ENCODE data around the gene ITGA8.
"Not testable (repeated sequence)": the region's sequence is repeated elsewhere in the genome, so short reads cannot be mapped to it uniquely, and the experiment has no call there.

The ITGA8 gene

DNA sequence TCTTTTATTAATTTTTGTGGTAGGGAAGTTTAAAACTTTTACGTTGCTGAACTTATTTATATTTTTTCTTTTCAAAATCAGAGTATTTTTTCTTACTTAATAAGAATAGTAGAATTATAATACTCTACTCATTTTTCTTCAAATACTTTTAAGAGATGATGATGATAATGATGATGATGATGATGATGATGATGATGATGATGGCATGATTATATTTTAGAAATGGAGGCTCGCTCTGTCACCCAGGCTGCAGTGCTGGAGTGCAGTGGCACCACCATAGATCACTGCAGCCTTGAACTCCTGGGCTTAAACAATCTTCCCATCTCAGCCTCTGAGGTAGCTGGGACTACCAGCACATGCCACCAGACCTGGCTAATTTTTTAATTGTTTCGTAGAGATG lies 230.3 kb downstream of the ITGA8 start:
- DNase-seq, result no peak

DNA sequence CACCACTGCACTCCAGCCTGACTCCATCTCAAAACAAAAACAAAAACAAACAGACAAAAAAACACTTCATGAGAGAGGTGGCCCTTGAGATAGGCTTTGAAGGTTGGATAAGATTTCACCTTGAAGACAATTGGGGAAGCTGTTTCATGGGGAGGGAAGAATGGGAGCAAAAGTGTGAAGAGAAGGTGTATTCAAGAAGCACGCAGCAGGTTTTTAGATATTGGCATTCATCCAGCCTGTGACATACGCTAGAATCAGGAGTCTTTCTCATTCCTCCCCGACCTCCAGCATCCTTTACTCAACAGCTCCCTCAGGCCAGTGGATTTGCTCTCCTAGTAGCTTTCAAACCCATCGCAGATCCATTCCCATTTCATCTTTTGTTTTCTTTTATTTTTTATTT lies 232.3 kb downstream of the ITGA8 start:
- no peak for DNase-seq

DNA sequence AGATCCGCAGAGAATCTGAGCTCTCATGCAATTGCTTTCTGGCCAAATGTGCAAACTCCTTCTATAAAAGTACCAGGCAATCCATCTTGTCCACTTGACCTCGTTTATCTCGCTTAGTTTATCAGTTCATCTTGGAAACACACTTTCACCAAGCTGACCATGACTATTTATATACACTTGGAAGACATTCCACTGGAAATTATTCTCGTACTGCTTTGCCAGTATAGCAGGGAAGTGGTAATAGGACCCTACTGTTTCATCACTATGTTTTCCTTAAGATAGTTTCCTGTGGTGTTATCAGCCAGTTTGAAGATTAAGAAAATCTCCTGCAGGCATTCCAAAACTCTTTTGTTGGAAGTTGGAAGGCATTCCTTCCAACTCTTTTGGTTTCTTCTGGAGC lies 233.3 kb downstream of the ITGA8 start:
- DNase-seq, result no peak

DNA sequence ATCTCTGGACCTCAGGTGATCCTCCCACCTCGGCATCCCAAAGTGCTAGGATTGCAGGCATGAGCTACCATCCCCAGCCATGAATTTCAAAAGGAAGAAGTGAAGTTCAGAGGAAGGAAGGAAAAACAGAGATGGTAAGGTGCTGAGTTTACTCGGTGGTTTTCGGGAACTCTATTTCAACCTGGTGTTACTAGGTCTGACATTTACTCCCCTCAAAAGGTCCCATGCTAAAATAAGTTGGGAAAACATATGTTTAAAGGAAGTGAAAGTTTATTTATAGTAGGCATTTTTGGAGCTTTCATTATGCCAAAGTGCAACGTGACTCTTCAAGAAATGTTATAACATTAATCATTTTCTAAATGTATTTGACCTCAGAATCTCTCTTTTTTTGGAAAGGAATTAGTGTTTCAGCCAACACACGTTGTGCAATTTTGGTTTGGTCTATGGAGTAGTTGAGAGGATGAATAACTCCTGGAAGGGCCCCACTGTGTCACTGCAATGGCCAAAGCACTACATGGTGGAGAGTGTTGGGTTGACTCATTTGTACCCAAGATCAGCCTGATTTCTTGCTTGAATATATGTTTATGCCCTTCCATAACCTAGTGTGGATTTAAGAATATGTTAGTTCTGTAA lies 233.9 kb downstream of the ITGA8 start:
- no peak for DNase-seq

GRCh38 chr10:15485027-15485426 lies 234.7 kb downstream of the ITGA8 start:
- no peak for DNase-seq

GRCh38 chr10:15484128-15484527 lies 235.6 kb downstream of the ITGA8 start:
- no peak for DNase-seq

GRCh38 chr10:15483215-15484075 lies 236.3 kb downstream of the ITGA8 start:
- no peak for DNase-seq

DNA sequence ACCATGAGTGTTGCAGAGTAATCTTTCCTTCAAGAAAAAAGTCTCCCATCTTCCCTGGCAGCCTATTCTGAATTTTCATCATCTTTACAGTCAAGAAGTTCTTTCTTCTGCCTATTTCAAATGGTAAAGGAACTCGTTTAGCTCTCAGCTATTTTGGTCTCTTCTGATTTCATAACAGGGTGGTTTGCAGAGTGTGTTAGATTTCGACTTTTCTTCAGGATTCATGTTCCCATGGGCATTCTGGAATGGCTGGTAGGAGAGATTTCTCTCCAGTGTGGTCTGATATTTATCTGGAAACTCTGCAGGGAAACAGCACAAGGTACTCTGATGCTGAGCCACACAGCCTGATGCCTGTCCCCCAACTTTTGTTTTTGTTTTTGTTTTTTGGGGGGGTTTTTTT lies 237.6 kb downstream of the ITGA8 start:
- DNase-seq, result no peak

DNA sequence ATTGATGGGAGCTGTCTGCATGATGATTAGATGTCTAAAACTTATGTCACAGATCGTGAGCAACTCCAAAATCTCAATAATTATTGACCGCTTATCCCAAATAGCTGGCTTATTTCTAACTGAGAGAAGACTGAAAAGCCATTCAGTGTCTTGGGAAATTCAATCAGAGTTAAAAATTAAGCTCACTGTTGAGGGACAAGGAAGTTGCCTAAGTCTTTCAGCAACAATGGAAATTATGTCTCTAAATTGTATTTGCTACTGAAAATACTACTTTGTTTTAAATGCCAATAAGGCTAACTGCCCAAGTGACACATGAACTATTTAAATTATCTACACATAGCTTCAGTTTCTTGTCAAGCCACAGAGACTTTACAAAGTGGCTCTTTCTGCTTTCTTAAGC lies 240.8 kb downstream of the ITGA8 start:
- DNase-seq, result no peak

- no peak for DNase-seq
Observed at GRCh38 chr10:15478429-15478828, 241.3 kb downstream of the ITGA8 start.

DNA sequence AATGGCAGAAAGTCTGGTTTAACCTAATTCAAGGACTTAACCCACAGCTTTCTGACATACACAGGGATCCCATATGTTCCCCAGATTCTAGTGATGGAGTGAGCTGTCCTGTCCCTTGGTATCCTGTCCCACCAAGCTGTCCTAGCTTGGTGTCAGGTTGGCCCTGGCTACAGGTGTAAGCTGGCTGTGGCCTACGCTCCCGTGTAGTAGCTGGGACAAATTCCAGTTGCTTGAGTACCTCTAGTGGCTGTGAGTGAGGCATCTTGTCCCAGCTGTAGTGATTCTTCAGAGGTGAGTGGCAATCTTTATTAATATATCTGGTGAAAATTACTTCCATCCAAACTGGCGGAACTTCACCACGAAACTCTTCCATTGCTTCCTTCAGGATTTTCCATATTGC lies 243.4 kb downstream of the ITGA8 start:
- no peak for DNase-seq

- not testable (repeated sequence) for DNase-seq
Observed at GRCh38 chr10:15475439-15475838, 244.3 kb downstream of the ITGA8 start.

- DNase-seq, result no peak
Observed at GRCh38 chr10:15474671-15475070, 245.1 kb downstream of the ITGA8 start.

DNA sequence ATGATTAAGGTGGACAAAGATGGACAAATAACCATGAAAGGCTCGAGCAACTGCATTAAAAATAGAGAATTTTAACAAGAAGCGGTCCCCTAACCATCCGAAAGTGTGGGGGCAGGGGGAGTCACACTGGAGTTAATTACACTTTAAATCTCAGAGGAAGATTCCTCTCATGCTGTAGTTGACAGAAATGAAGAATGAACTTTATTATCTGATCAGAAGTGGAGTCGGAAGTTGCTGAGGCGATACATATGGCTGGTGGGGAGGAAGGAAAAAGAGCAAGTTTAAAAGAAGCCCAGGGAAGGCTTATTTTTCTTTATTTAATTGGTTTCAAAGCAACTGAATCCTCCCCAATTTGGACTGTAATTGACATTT lies 246.3 kb downstream of the ITGA8 start:
- DNase-seq, result no peak

- DNase-seq, result no peak
Observed at GRCh38 chr10:15472431-15473395, 247.0 kb downstream of the ITGA8 start.

DNA sequence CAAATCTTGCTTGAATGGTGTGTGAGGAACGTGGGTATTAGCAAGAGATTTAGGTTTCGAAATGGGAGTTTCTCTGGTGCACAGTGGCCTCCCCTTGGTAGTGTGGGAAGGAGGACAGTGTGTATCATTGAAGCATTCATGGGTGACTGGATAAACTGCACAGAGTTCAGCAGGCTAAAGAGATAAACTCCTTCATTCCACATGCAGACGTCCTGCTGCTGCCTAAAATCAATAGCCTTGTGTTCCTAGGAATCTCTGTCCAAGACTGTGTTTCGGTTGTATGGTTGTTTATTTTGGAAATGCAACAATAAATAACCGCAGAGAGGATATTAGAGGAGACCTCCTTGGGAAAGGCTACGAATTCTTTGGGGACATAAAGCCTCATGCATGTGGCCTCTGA lies 247.7 kb downstream of the ITGA8 start:
- no peak for DNase-seq

DNA sequence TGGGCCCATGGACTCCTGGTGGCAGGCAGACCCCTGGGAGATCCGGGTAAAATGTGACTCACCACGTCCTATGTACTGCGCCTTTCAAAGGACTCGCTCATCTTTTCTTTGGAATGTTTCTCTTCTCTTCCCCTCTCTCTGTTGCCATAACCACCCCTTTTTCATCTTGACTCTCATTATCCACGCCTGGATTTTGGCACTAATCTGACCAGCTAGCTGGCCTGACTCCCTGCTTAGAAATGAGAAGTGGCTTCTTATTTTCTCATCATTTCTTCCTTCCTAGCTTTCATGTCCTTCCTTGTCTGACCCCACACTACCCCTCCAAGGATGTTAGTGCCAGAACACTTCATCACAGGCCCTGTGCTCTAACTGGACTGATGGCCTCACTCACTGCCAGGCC lies 250.6 kb downstream of the ITGA8 start:
- DNase-seq, result no peak

DNA sequence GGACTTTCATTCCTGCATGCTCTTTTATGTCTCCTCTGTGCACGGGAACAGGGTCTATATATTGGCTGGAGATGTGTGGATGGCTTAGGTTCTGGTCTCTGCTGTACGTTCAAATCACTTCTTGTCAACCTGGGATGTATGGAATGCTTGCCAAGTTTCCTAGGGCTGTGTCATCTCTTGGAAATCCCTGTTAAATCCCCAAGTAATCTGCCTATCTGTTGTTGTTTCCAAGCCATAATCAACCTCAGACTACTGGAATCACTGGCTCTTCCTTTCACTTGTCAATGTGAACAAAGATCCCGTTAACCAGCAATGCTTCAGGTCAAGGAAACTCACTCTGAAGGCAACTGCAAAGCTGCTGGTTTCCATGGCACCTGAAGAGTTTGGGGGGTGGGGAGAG lies 255.3 kb downstream of the ITGA8 start:
- no peak for DNase-seq

Data from NCI-H2081 treated with DMSO at 0.1 percent for 48 hours (cell line).